ENCODE data around the gene HPGD.

Gene HPGD

GRCh38 chr4:174485025-174485424 is 37.3 kb downstream of the HPGD start:
- no peak for DNase-seq (ENCODE audit: low read depth)
- no peak for TF ChIP-seq CTCF (conservative IDR thresholded peaks at IDR 0.05; ENCODE audit: low read depth, low read length)

GRCh38 chr4:174483792-174484191 is 38.5 kb downstream of the HPGD start:
- H3K4me3 ChIP-seq (ENCODE audit: low read depth, low read length) = no peak overlapping the region
- no peak for TF ChIP-seq CTCF (conservative IDR thresholded peaks at IDR 0.05; ENCODE audit: low read depth, low read length)
- no peak for DNase-seq (ENCODE audit: low read depth)

More at GRCh38 chr4:174485025-174485424, 37.3 kb downstream of the HPGD start:
- no peak overlapping the region for H3K4me3 ChIP-seq (ENCODE audit: low read depth, low read length)

- TF ChIP-seq CTCF (conservative IDR thresholded peaks at IDR 0.05; ENCODE audit: low read depth, low read length) = no peak
- no peak for DNase-seq (ENCODE audit: low read depth)
- no peak overlapping the region for H3K4me3 ChIP-seq (ENCODE audit: low read depth, low read length)
These were observed 43.1 kb downstream of the HPGD start for GRCh38 chr4:174479140-174479539.

- DNase-seq (ENCODE audit: low read depth) = no peak
- no peak for TF ChIP-seq CTCF (conservative IDR thresholded peaks at IDR 0.05; ENCODE audit: low read depth, low read length)
- no peak overlapping the region for H3K4me3 ChIP-seq (ENCODE audit: low read depth, low read length)
These were observed 46.8 kb downstream of the HPGD start for GRCh38 chr4:174475528-174475927.

- no peak overlapping the region for H3K4me3 ChIP-seq (ENCODE audit: low read depth, low read length)
- TF ChIP-seq CTCF (conservative IDR thresholded peaks at IDR 0.05; ENCODE audit: low read depth, low read length) = no peak
- DNase-seq (ENCODE audit: low read depth) = no peak
These were observed 47.7 kb downstream of the HPGD start for GRCh38 chr4:174474457-174475075.

- TF ChIP-seq CTCF (conservative IDR thresholded peaks at IDR 0.05; ENCODE audit: low read depth, low read length) = no peak
- H3K4me3 ChIP-seq (ENCODE audit: low read depth, low read length) = no peak overlapping the region
- DNase-seq (ENCODE audit: low read depth) = no peak
These were observed 55.2 kb downstream of the HPGD start for GRCh38 chr4:174467107-174467506.

- TF ChIP-seq CTCF (conservative IDR thresholded peaks at IDR 0.05; ENCODE audit: low read depth, low read length) = no peak
- H3K4me3 ChIP-seq (ENCODE audit: low read depth, low read length) = no peak overlapping the region
- DNase-seq (ENCODE audit: low read depth) = no peak
These were observed 57.3 kb downstream of the HPGD start for GRCh38 chr4:174464949-174465348.
